Measurements from ENCODE around the gene GPR31. TPM values are rescaled to one million over a fixed set of nuclear protein-coding genes. Genes with fewer than 3 reads are reported as not detected.

GPR31 gene
- total and polyA plus RNA-seq, 2 of the 4 experiments (the other 2 are of a cell fraction): not detected

DNA sequence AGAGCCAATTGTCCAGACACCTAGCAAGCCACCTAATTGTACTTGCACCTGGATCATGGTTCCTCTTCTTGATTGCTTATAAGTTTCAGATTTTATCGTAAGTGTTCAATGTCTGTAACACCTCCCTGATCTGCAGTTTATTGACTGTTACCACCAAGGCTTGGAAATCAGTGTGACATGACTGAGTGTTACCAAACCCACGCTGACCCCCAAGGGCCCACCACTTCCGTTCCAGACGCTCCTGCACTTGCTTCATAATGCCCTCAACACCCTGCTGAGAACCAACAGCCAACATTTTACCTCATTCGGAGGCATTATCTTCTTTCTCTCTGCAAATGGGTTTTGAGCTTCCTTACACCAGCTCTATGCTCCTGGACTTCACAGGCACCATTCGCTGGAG, 28.6 kb downstream of the GPR31 start:
- in situ Hi-C loops (cut with MboI; ENCODE audit: low sequenced_read_pairs): no loop called here
- POLR2A ChIA-PET (ENCODE audit: unreplicated experiment): no interaction called here

More for the DNA sequence above, 28.6 kb downstream of the GPR31 start:
- Histone ChIP-seq H4K20me1 (ENCODE audit: insufficient read depth, low read length) (no peaks in the 10 kb centered on the region), H3K36me3 (ENCODE audit: control insufficient read depth, insufficient read depth, low read length) (no peaks in the 10 kb centered on the region), H2BK5ac (ENCODE audit: low read depth, low read length, poor library complexity, severe bottlenecking) (no peak overlapping the region), H4K5ac (ENCODE audit: low read depth, low read length) (no peak overlapping the region), H4K91ac (ENCODE audit: insufficient read depth, low read depth, low read length) (no peak overlapping the region), H3K14ac (replicated peaks; ENCODE audit: low read depth, low read length) (no peak overlapping the region), H3K27ac (ENCODE audit: insufficient read depth, low read length) (no peak overlapping the region), H2AK9ac (replicated peaks; ENCODE audit: low read depth, low read length, poor library complexity) (no peak overlapping the region), H3K56ac (ENCODE audit: extremely low read depth, insufficient read depth, low read length) (no peak overlapping the region), H2AK5ac (ENCODE audit: low read depth, low read length) (no peak overlapping the region), H3K4me1 (ENCODE audit: control insufficient read depth, insufficient read depth, low read length) (no peaks in the 10 kb centered on the region), H3K4ac (ENCODE audit: low read depth, low read length) (no peak overlapping the region), H3K9me1 (ENCODE audit: insufficient read depth, low read length) (no peaks in the 10 kb centered on the region), H2BK120ac (ENCODE audit: low read depth, low read length) (no peak overlapping the region), H3K23ac (ENCODE audit: low read depth, low read length) (no peak overlapping the region), H3K18ac (ENCODE audit: low read depth, low read length) (no peak overlapping the region), H3K27me3 (ENCODE audit: control insufficient read depth, insufficient read depth, low read length) (no peaks in the 10 kb centered on the region), H2AFZ (replicated peaks; ENCODE audit: low read length, poor library complexity) (no peak overlapping the region), H3K4me3 (ENCODE audit: insufficient read depth, low read depth, low read length) (no peak overlapping the region), H3K9ac (ENCODE audit: low read depth, low read length) (no peak overlapping the region), H3K9me3 (ENCODE audit: control insufficient read depth, insufficient read depth, low read length) (peaks cover 11% of the 10 kb centered on the region), H4K8ac (ENCODE audit: low read depth in 2 of 2, low read length in 2 of 2) (no peak overlapping the region), H3K4me2 (ENCODE audit: low read depth, low read length) (no peak overlapping the region), H3K79me1 (ENCODE audit: low read depth in 1 of 2, low read length in 2 of 2) (no peaks in the 10 kb centered on the region), H2BK15ac (ENCODE audit: low read depth, low read length) (no peak overlapping the region), H2BK20ac (ENCODE audit: low read depth, low read length) (no peak overlapping the region)
- no TSS peak for BruUV-seq (replicated peaks)
- intact Hi-C loops (cut with micrococcal nuclease): no loop called here
- TF ChIP-seq RCOR1 (IDR thresholded peaks at IDR 0.05; ENCODE audit: insufficient replicate concordance, low read length) (no peak), MAFK (IDR thresholded peaks at IDR 0.05; ENCODE audit: low read depth, low read length) (no peak), BHLHE40 (IDR thresholded peaks at IDR 0.05; ENCODE audit: low read depth, low read length) (no peak), MXI1 (IDR thresholded peaks at IDR 0.05; ENCODE audit: borderline replicate concordance, low read depth, low read length) (no peak), NFE2L2 (IDR thresholded peaks at IDR 0.05; ENCODE audit: low read depth, low read length) (no peak), RAD21 (IDR thresholded peaks at IDR 0.05; ENCODE audit: low read length) (no peak), POLR2A (IDR thresholded peaks at IDR 0.05; ENCODE audit: low read depth, low read length) (no peak), MAZ (IDR thresholded peaks at IDR 0.05; ENCODE audit: borderline replicate concordance, low read depth, low read length) (no peak), SMC3 (IDR thresholded peaks at IDR 0.05; ENCODE audit: low read depth, low read length) (no peak), CHD1 (IDR thresholded peaks at IDR 0.05; ENCODE audit: low read depth, low read length) (no peak), CEBPB (IDR thresholded peaks at IDR 0.05; ENCODE audit: low read depth, low read length) (no peak), RFX5 (IDR thresholded peaks at IDR 0.05; ENCODE audit: low read depth, low read length) (no peak), FOS (IDR thresholded peaks at IDR 0.05; ENCODE audit: low read depth, low read length) (no peak)
- TF ChIP-seq, protein P1, sequence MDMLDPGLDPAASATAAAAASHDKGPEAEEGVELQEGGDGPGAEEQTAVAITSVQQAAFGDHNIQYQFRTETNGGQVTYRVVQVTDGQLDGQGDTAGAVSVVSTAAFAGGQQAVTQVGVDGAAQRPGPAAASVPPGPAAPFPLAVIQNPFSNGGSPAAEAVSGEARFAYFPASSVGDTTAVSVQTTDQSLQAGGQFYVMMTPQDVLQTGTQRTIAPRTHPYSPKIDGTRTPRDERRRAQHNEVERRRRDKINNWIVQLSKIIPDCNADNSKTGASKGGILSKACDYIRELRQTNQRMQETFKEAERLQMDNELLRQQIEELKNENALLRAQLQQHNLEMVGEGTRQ (IDR thresholded peaks at IDR 0.05; ENCODE audit: low read depth, low read length): no peak
- TF ChIP-seq, protein P2, sequence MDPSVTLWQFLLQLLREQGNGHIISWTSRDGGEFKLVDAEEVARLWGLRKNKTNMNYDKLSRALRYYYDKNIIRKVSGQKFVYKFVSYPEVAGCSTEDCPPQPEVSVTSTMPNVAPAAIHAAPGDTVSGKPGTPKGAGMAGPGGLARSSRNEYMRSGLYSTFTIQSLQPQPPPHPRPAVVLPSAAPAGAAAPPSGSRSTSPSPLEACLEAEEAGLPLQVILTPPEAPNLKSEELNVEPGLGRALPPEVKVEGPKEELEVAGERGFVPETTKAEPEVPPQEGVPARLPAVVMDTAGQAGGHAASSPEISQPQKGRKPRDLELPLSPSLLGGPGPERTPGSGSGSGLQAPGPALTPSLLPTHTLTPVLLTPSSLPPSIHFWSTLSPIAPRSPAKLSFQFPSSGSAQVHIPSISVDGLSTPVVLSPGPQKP (IDR thresholded peaks at IDR 0.05; ENCODE audit: borderline replicate concordance, low read depth, low read length): no peak
- TF ChIP-seq, protein P3, sequence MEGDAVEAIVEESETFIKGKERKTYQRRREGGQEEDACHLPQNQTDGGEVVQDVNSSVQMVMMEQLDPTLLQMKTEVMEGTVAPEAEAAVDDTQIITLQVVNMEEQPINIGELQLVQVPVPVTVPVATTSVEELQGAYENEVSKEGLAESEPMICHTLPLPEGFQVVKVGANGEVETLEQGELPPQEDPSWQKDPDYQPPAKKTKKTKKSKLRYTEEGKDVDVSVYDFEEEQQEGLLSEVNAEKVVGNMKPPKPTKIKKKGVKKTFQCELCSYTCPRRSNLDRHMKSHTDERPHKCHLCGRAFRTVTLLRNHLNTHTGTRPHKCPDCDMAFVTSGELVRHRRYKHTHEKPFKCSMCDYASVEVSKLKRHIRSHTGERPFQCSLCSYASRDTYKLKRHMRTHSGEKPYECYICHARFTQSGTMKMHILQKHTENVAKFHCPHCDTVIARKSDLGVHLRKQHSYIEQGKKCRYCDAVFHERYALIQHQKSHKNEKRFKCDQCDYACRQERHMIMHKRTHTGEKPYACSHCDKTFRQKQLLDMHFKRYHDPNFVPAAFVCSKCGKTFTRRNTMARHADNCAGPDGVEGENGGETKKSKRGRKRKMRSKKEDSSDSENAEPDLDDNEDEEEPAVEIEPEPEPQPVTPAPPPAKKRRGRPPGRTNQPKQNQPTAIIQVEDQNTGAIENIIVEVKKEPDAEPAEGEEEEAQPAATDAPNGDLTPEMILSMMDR (conservative IDR thresholded peaks at IDR 0.05; ENCODE audit: low read depth, low read length): no peak
- ATAC-seq (ENCODE audit: low read depth) (no peak), DNase-seq (no peak)
- dilution Hi-C loops (cut with HindIII; ENCODE audit: low sequenced_read_pairs, unreplicated experiment): no loop called here
- CTCF ChIA-PET: no interaction called here
- 22% methylated on average over 4 of the region's 6 CpGs; no CpG with 5 or more reads in 1 of the 2 experiments for WGBS, 2 experiments (ENCODE audit: extremely low coverage in 2 of 2, insufficient read length in 1 of 2)
